ENCODE results near the gene FASTK.

Gene FASTK

GRCh38 chr7:151062399-151063211 is 18.0 kb downstream of the FASTK start:
- TF ChIP-seq, protein P1, sequence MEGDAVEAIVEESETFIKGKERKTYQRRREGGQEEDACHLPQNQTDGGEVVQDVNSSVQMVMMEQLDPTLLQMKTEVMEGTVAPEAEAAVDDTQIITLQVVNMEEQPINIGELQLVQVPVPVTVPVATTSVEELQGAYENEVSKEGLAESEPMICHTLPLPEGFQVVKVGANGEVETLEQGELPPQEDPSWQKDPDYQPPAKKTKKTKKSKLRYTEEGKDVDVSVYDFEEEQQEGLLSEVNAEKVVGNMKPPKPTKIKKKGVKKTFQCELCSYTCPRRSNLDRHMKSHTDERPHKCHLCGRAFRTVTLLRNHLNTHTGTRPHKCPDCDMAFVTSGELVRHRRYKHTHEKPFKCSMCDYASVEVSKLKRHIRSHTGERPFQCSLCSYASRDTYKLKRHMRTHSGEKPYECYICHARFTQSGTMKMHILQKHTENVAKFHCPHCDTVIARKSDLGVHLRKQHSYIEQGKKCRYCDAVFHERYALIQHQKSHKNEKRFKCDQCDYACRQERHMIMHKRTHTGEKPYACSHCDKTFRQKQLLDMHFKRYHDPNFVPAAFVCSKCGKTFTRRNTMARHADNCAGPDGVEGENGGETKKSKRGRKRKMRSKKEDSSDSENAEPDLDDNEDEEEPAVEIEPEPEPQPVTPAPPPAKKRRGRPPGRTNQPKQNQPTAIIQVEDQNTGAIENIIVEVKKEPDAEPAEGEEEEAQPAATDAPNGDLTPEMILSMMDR (IDR thresholded peaks at IDR 0.05; ENCODE audit: unreplicated experiment in 3 of 3), result no peak
- peak overlapping the region in 1 of 3 experiments; percentile 74 for H3K27ac Mint-ChIP-seq
- no peaks in the 10 kb centered on the region for H3K9me3 Mint-ChIP-seq

DNA sequence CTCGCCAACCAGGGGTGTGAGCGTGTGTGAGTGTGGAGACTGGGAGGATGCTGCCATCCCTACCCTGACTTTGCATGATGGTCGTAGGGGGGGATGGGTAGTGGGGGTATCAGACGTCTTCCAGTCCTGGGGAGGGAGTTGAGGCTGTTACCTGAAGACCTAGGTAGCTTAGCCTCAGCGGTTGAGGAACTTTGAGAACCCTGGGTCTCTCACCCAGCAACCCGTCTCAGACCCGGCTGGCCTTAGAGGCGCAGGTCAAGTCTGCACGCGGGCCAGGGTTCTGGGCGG is 18.6 kb downstream of the FASTK start:
- no peaks in the 10 kb centered on the region for H3K9me3 Mint-ChIP-seq
- TF ChIP-seq, protein P1 (IDR thresholded peaks at IDR 0.05; ENCODE audit: unreplicated experiment in 3 of 3), result no peak
- peaks cover 10% of the 10 kb centered on the region for H3K36me3 Mint-ChIP-seq (ENCODE audit: low read depth)
- peak overlapping the region; percentile 92 to 95 (median 94) for H3K4me3 Mint-ChIP-seq
- H3K4me1 Mint-ChIP-seq, result peaks cover 36% of the 10 kb centered on the region
- H3K27me3 Mint-ChIP-seq (ENCODE audit: low read depth), result peaks cover 5% of the 10 kb centered on the region
- peak overlapping the region in 2 of 3 experiments; percentile 76 to 82 for H3K27ac Mint-ChIP-seq

More at GRCh38 chr7:151062399-151063211, 18.0 kb downstream of the FASTK start:
- no peaks in the 10 kb centered on the region for H3K27me3 Mint-ChIP-seq (ENCODE audit: low read depth)
- H3K4me1 Mint-ChIP-seq, result peaks cover 33% of the 10 kb centered on the region
- H3K36me3 Mint-ChIP-seq (ENCODE audit: low read depth), result peaks cover 10% of the 10 kb centered on the region
- H3K4me3 Mint-ChIP-seq, result peak overlapping the region; percentile 30 to 95 (median 47)

- peak overlapping the region; percentile 92 to 95 (median 94) for H3K4me3 Mint-ChIP-seq
- H3K36me3 Mint-ChIP-seq (ENCODE audit: low read depth), result peaks cover 10% of the 10 kb centered on the region
- no peaks in the 10 kb centered on the region for H3K9me3 Mint-ChIP-seq
- TF ChIP-seq, protein P1 (IDR thresholded peaks at IDR 0.05; ENCODE audit: unreplicated experiment in 3 of 3), result no peak
- H3K27ac Mint-ChIP-seq, result peak overlapping the region; percentile 76 to 87 (median 82)
- H3K4me1 Mint-ChIP-seq, result peaks cover 41% of the 10 kb centered on the region
- H3K27me3 Mint-ChIP-seq (ENCODE audit: low read depth), result peaks cover 11% of the 10 kb centered on the region
These were observed 19.1 kb downstream of the FASTK start for GRCh38 chr7:151061213-151062110.

DNA sequence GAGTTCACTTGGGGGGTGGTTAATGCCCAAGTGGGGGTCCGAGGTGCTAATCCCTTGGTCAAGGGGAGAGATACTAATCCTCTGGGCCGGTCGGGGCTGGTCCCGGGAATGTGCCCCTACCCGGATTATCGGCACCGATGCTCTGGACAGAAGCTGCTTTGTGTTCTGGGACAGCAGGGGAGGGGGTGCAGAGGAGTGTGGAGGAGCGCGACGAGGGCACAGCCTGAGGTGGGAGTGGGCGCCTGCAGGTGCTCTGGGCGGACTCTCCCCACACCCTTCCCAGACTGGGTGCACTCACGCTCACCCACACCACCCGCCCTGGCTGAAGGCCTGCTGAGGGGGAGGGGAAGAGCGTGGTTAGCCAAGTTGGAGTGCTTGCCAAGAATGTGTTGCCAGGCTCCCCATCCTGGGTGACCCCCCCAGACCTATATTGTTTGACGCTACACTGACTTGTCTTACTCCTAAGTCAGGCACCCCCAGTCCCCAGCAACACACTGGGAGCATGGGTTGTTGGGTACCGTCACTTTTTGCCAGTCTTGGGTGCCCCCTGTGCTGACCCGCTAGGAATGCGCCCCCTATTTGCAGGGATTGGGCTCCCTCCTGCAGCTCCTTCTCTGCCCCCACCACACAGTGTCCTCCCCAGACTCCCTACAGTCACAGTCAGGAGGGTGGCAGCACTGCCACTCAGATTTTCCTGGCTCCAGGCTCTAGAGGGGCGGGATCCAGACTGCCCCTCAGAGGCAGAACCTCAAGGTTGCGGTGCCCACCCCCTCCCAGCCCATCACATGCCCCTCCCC is 20.0 kb downstream of the FASTK start:
- Mint-ChIP-seq H3K9me3 (no peaks in the 10 kb centered on the region), H3K4me3 (peak overlapping the region; percentile 92 to 95 (median 94)), H3K27ac (peak overlapping the region; percentile 72 to 82 (median 76)), H3K27me3 (ENCODE audit: low read depth) (peaks cover 12% of the 10 kb centered on the region), H3K36me3 (ENCODE audit: low read depth) (peaks cover 10% of the 10 kb centered on the region), H3K4me1 (peaks cover 45% of the 10 kb centered on the region)
- TF ChIP-seq, protein P1 (IDR thresholded peaks at IDR 0.05; ENCODE audit: unreplicated experiment in 3 of 3), result no peak

DNA sequence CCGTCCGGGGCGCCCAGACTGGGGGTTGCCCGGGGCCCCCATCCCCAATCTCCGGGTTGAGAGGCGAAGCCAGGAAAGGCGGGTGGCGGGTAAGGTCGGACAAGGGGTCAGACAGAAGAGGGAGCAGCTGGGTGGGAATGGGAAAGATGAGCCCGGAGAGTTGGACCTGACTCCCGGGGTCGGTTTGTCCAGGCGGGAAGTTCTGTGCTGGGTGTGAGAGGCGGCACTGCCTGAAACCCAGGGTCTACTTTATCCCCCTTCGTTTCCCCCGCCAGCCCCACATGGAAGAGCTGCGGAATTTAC is 20.5 kb downstream of the FASTK start:
- peaks cover 45% of the 10 kb centered on the region for H3K4me1 Mint-ChIP-seq
- H3K27ac Mint-ChIP-seq, result peak overlapping the region; percentile 37 to 66 (median 53)
- H3K4me3 Mint-ChIP-seq, result peak overlapping the region; percentile 92 to 95 (median 94)
- peaks cover 4% of the 10 kb centered on the region for H3K36me3 Mint-ChIP-seq (ENCODE audit: low read depth)
- peaks cover 12% of the 10 kb centered on the region for H3K27me3 Mint-ChIP-seq (ENCODE audit: low read depth)
- TF ChIP-seq, protein P1 (IDR thresholded peaks at IDR 0.05; ENCODE audit: unreplicated experiment in 3 of 3), result no peak
- no peaks in the 10 kb centered on the region for H3K9me3 Mint-ChIP-seq

All from nephron (organoid).